CD4-positive, alpha-beta T cell treated with Interleukin-4 for 4 hours (primary cell): ENCODE measurements around the gene ARPP19.
"Not testable (repeated sequence)": the region's sequence is repeated elsewhere in the genome, so short reads cannot be mapped to it uniquely, and the experiment has no call there.

Experiments used
- DNase-seq: peaks from one replicate; pipeline ENCODE4 v3.0.0-alpha.2; 2020

ARPP19 gene

DNA sequence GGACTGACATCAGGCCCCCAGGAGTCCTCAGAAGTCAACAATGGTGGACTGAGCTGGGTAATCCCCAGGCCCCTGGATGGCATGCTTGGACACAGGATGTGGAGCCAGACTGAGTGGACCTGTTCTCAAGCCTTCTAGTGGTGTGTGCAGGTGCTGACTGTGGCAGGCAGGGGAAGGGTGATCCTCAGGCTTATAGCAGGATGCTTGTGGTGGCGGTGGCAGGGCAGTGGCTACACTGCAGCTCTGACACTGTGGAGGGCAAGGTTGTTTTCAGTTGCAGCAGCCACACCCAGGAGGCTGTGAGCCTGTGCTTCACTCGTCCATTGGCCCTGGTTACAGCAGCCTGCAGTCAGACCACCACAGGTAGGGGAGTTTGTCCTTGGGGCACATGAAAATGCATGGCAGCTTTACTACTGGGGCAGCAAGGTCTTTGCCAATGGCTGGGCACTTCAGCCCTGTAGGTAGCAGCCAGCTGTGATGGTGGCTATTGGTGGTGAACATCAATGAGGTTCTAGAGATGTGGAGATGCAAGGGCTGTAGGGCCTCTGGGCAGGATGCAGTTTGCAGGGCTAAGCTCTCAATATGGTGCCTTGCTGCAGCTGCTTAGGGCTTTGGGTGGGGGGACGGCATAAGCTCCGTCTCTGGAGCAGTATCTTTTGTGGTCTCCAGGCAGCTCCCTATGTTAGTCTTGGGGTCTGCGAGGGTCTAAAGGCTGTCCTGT, 22.6 kb downstream of the ARPP19 start:
- no peak for DNase-seq

DNA sequence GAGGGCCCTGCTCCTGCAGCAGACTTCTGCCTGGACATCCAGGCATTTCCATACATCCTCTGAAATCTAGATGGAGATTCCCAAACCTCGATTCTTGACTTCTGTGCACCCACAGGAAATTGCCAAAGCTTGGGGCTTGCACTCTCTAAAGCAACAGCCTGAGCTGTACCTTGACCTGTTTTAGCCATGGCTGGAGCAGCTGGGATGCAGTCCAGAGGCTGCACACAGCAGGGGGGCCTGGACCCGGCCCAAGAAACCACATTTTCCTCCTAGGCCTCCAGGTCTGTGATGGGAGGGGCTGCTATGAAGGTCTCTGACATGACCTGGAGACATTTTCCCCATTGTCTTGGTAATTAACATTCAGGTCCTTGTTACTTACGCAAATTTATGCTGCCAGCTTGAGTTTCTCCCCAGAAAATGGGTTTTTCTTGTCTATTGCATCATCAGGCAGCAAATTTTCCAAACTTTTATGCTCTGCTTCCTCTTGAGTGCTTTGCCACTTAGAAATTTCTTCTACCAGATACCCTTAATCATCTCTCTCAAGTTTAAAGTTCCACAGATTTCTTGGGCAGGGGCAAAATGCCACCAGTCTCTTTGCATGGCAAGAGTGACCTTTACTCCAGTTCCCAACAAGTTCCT, 28.3 kb downstream of the ARPP19 start:
- no peak for DNase-seq

DNA sequence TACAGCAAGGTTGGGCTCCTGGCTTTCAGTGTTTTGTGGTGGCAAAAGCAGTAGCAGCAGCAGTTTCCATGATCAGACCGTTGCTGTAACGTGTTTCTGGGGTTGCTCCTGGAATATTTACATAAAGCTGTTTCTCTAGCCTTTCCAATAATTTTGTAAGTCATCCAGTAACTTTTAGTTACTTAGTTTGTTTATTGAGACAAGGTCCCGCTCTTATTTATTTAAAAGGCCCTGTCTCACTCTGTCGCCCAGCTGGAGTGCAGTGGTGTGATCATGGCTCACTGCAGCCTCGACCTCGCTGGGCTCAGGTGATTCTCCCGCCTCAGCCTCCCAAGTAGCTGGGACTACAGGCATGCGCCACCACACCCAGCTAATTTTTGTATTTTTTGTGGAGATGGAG, 31.4 kb downstream of the ARPP19 start:
- no peak for DNase-seq

DNA sequence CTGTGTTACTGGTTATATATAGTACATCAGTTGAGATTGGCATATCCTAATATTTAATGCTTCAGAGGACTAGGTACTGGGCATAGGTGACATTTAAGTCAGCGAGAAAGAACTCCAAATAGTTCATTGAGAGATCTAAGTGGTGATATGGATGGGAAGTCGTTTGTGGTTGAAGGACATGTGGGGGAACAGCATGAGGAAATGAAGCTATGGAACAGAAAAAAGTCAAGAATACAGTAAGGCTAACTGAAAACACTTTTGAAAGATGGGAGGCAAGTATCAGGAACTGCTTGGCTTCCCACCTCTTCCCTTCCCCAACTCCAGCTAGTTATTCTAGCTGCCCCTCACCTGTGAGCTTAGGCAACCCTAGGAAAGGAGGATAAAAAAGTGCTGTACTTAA, 36.4 kb downstream of the ARPP19 start:
- no peak for DNase-seq

DNA sequence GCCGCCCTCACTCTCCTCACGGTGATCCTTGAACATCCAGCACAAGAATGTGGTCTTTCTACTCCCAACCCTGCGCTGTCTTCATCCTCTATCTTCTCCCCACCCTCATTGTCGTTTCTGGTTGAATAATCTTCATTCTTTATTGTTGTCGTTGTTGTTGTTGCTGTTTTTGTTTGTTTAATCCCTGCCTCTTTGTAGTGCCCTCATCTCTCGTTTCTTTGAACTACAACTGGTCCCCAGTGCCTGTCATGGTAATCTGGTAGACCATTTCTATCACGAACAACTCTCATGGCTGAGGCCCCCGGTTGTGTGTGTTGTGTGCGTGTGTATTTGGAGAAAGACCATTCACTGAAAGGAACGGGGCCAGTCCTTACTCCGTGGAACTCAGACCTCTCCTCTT, 38.9 kb downstream of the ARPP19 start:
- no peak for DNase-seq

DNA sequence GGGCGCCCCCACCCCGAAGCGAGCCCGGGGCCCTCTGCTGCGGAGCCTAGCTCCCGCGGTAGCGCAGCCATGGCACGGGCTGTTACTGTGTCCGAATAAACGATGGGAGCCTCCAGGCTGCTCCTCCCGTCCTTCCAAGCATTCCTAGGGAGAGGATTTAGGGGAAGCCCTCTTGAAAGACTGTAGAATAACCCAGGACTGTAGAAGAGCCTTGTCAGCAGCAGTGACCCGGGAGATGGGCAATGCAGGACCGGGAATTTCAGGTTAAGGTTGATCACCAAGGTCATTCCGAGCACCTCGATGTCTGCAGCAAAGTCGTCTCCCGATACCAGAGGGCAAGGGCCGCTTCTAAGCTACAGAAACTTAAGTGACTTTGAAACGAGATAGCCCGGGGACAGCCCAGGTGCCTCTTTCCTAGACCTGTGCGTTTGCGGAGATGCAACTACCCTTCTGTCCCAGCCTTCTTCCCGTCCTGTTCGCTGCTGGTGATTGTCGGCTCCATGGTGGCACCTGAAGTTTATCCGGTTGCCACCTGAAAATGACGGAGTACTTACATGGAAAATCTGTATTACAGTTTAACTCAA, 39.4 kb downstream of the ARPP19 start:
- no peak for DNase-seq

DNA sequence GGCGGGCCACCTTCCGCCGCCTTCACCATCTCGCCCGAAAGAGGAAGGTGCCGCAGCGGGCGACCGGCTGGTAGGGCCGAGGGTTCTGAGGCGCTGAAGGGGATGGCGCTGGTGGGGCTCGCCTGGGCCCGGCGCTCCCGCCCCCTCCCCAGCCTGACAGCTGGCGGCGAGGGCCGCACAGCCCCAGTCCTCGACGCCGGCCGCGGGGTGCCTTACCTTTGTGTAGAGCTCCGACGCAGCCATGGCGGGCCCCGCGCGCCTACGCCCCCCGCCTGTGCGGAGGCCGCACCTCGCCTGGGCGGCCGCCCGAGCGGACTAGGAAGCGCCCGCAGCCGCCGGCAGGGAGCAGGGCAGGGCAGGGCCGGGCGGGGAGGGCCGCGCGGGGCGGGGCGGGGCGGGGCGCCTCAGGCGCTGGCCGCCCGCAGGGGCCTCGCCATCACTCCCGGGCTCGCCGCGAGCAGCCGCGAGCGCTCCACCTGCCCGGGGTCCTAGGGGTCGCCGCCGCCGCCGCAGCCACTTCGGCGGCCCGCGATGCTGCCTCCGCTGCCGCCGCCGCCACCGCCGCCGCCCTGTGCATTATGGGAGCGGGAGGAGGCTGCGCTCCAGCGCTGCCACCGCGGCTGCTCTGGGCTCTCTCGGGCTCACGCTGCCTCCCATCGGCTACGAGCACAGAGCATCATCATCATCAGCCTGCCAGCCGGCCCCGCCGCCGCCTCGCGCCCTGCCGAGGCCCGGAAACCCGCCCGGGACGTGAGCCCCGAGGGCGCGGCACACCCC, 40.1 kb downstream of the ARPP19 start, which contains the start of gene MYO5A:
MYO5A (minus strand) TSS at position 317 of the 777 bp plus-strand sequence; CDS start at position 243, 74 bp downstream.
- peak; percentile 84 for DNase-seq

DNA sequence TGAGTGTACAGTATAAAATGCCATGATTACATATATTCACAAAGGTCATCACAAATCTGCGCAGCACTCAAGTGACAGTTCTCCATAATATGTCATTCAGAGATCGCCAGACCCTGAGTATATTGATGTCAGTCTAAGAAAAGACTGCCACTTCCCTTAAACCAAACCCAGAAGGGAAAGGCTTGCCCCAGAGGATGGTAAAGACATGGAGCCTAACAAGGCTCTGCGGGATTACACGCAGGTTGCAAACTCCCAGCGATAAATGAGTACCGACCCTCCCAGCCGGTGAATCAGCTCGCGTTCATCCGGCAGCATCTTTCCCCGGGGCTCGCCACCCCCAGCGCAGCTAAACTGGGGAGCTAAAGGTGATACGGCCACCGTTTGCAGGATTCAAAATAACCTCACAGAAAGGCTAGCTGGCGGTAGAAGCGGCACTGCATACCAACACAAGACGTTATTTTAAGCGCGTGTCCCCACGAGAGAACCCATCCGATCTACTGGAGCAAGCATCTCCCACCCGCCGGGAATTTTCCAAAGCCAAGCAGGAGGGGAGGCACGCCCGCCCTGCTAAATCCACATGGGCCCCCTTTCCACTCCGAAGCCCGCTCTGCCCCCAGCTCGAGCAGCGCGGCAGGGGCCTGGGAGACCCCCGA, 40.8 kb downstream of the ARPP19 start:
- peak; percentile 49 for DNase-seq

DNA sequence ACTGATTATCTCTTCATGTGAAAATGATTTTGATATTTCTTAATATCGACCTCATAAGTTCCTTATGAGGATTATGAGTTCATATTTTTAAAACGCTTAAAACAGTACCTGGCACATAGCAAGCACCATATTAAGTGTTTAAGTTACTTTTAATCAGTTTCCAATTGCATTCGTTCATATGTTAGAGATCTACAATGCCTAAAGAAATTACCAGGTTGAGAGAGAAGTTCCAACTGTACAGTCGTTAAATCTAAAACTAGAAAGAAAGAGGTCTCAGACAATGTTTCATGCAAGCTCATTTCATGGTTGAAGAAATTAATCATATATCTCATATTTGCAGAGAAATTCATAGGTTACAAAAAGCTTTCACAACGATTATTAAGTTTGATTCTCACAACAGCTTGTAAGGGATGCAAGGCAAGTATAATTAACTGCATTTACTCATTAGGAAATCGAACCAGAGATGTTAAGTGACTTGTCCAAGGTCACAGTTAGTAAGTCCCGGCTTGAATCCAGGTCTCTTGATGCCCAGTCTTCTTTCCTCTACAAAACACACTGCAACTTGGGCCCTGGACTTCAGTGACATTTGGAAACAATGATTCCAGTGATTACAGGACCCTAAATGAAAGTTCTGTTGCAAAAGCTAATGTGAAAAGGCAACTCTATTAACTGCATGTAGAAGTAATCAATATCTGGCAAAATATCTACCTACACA, 41.5 kb downstream of the ARPP19 start:
- DNase-seq = no peak

DNA sequence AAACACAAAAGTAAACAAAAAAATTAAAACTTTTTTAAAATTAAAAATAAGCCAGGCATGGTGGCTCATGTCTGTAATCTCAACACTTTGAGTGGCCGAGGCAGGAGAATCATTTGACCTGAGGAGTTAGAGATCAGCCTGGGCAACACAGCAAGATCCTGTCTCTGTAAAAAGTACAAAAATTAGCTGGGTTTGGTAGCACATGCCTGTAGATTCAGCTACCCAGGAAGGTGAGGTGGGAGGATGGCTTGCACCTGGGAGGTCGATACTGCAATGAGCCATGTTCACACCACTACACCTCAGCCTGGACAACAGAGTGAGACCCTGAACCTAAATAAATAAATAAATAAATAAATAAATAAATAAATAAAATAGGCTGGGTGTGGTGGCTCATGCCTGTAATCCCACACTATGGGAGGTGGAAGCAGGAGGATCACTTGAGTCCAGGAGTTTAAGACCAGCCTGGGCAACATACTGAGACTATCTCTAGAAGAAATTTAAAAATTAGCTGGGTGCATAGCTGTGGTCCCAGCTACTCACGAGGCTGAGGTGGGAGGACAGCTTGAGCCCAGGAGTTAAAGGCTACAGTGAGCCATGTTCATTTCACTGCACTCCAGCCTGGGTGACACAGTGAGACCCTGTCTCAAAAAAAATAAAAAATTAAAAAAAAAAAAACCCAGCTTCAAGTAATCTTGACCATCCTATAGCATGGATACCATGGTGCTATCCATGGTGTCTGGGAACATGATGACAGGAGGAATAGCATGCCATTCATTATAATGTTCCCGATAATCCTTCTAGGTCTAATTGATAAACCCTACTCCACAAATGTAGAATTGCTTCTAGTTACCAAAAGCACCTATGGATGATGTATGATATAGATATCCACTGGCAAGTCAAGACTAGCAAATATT, 44.4 kb downstream of the ARPP19 start:
- no peak for DNase-seq

DNA sequence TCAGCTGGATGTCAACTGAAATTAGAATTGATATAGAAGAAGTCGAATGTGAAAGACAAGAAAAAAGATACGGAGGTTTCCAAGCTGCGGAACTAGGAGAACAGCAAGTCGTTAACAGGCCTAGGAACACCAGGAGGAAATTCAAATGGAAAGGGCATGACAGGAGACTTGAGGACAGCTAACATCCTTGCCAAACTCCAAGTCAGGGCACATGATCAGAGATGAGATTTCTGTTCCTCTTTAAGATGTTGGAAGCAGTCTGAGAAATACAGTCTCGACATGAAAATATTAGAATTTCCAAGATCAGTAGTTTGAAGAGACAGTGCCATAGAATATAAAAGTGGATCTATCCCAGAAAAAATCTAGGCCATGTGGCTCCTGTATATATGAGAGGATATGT, 45.2 kb downstream of the ARPP19 start:
- DNase-seq = no peak

DNA sequence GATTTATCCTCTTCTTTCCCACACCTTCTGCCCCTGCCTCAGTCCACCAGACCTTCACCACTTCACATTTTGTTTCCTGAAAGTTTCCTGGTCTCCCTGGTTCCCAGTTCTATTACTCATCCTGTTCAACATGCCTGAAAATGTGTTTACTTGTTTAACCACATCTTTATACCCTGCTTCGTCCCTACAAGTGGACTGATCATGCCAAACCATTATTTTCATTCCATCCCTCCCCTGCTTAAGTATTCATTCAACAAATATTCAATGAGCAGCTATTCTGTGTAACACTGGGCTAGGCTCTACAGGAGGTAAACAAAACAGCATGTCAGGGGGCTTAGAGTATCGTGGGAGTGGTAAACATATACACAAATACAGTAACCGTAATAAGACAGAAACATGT, 45.6 kb downstream of the ARPP19 start:
- DNase-seq = no peak

DNA sequence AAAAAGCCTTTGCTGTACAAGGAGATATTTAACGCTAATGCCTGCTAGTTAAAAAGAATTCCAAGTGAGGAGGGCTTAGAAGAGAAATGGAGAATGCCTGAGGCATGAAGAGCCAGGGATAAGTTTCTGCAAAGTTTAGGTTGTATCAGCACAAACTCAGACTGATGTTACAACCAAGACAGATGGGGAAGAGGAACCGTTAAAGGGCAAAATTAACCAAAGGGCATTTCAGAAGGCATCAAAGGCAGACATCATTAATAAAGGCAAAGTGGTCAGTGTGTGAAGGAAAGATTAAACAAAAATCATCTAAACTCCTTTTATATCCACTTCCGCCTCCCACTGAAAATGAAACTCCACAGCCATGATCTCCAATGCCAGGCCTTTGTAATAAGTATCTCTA, 47.1 kb downstream of the ARPP19 start:
- no peak for DNase-seq

DNA sequence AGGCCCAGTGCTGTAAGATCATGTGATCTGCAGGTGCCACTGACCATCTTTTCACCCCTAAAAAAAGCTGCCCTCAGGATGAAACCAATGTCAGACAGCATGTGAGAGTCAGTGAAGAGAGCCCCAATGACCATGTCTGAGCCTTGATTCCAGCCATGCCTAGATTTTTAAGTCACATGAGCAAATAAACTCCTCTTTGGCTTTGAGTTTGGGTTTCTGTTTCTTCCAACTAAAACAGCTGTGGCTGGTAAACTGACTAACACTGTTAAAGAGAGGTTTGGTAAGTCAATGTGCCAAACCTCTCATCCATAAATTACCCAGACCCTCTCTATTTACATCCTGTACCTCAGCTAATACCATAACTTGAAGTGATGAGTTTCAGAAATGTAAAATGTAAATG, 48.4 kb downstream of the ARPP19 start:
- DNase-seq = no peak

DNA sequence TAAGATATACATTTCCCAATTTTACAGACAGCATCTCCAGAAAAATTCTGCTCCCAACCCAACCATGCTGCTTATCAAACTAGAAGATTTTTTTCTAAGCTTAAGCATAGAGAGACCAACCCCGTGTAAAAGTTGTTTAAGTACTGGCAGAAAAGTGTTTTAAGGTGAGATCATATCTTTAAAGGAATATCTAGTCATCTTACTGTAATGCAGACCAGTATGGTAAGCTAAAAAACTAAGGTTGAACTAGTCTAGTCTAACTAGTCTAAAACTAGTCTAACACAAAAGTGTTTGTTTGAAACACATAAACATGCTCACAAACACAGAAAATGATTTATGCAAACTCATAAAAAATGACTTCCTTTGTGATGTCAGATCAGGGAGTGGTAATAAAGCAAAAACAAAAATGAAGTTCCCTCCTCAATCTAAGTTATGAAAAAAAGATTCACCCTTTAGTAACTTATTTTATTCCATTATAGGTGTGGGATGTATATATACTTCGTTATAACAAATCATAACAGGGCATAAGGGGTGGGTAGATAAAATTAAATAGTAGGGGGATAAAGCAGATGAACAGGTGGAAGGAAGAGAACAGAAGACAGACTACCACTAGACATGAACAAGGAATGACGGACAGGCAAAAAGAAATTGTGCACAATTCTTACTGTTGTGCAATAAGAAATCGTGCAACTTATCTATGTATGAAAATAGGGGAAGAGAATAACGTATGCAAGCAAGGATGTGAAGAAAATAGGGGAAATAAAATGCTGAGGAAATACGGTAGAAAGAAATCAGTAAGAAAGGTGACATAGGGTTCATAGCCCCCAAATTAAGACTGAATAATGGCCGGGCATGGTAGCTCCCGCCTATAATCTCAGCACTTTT, 50.1 kb downstream of the ARPP19 start:
- DNase-seq = no peak

DNA sequence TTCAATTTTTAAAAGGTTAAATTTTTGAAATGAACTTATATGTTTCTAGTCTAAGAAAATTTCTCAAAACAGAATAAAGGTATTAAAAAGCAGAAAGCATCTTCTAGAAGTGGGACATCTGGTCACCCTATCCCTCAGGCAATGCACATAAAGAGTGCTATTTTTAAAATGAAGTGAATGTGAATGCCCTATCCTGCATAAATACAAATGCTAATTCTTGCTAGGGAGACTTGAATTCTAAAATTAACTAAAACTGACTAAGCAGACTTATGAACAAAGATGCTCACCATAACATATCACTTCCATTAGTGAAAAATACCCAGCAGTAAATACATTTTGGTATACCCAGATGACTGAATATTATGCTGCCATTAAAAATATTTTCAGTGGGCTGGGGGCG, 51.8 kb downstream of the ARPP19 start:
- no peak for DNase-seq

DNA sequence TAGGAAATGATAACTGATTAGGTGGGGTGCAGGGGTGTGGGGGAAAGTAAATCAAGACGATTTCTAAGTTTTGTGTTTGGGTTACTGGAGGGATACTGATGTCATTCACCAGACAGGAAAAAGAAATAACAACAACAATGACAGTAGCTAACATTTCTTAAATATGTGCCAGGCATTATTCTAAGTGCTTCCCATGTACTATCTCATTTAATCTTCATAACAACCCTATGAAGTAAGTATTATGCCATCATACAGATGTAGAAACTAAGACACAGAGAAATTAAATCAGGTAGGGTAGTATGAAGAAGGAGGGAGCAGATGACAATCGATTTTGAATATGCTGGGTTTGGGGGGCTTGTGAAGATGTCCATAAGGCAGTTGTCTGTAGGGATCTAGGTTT, 53.5 kb downstream of the ARPP19 start:
- no peak for DNase-seq

DNA sequence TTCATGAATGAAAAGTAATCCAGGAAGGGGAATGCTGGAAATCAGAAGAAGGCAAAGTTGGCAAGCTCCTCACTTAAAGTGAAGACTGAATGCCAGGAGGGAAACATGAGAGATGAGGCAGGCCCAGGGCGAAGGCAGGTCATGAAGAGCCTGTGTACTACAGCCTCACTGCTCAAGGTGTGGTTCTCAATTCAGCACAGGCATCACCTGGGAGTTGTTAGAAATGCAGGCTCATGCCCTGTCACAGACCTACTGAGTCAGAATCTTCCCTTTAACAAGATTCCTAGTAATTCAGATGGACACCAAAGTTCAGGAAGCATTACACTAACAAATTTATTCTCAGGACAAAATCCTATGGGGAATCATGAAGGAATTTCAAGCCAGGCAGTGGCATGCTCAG, 54.3 kb downstream of the ARPP19 start:
- no peak for DNase-seq

DNA sequence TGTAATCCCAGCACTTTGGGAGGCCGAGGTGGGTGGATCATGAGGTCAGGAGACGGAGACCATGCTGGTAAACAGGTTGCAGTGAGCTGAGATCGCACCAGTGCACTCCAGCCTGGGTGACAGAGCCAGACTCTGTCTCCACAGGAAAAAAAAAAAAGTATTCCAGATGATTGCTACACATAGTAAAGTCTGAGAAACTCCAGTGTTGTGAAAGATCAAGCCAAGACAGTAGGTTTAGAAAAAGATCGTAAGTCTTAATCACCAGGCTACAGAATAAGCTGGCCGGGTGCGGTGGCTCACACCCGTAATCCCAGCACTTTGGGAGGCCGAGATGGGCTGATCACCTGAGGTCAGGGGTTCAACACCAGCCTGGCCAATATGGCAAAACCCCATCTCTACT, 56.0 kb downstream of the ARPP19 start:
- DNase-seq = not testable (repeated sequence)

DNA sequence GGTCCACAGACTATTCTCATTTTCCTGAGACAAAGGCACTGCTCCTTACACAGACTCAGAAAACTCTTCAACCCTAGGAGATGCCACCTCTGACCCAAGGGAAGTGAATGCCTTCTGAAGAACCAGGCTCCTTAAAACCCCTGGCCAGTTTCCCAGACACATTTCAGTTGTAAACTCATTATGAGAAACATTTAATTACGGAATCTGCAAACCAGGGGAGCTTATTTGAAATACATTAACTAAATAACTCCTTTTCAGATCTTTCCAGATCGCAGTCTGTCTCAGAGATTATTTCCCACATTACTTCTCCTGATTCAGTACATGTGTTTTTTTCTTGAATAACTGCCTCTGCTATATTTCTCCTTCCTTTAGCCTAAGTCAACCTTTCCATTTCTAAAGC, 57.7 kb downstream of the ARPP19 start:
- DNase-seq = no peak
